Activated CD8-positive, alpha-beta memory T cell treated with anti-CD3 and anti-CD28 coated beads, Interleukin-2, amount 50 U/mL, for 1 hour (primary cell): ENCODE results near the gene MYOM3.
"Not testable (repeated sequence)": the region's sequence is repeated elsewhere in the genome, so short reads cannot be mapped to it uniquely, and the experiment has no call there.

Experiments
- DNase-seq: peaks from one replicate; pipeline ENCODE4 v3.0.0-alpha.2; 2020; ENCODE audit errors: extremely low read depth

MYOM3 gene

GRCh38 chr1:24071941-24072340, 40.0 kb downstream of the MYOM3 start:
- DNase-seq, result no peak

DNA sequence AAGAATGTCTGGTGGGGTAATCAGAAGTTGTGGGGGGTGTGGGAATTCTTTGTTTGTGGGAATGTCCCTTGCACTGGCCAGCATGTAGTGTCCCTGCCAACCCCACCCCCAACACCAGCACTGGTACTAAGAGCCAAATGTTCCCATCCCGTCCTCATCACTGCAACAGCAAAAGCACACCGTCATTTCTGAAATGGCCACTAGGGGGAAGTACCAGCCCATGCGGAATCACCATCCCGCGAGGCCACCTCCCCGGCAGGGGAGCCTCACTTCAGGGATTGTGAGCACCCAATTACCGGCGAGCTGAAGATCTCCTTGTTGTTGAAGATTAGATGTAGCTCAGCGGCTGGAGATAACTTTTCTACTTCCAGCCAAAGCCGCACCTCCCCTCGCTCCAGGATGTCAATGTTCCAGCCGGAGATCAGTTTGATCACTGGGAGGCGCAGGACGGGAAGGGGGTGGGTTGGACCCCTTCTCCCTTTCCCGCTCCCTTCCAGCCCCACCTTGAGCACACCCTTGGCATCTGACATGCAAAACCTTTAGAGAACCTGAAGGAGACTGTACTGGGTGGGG, 41.0 kb downstream of the MYOM3 start:
- DNase-seq, result peak; percentile 19

- DNase-seq, result no peak
Observed at GRCh38 chr1:24069817-24070216, 42.1 kb downstream of the MYOM3 start.

DNA sequence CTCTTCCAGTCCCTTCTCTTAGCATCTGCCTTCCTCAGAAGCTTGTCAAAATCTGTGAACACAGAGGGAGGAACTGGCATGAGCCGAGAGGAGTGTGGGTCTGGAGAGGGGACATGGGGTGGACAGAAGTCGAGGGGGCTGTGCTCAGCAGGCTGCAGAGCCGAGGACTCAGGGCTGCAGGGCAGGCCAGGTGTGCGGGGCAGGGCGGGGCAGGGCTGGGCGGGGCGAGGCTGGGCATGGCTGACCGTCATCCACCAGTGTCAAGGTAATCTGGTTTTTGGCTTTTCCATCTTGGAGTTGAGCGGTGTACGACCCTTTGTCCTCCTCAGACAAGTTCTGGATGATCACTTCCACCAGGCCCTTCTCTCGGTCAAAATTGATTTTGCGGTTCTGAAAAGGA, 44.0 kb downstream of the MYOM3 start:
- DNase-seq, result no peak

GRCh38 chr1:24065304-24065703, 46.6 kb downstream of the MYOM3 start:
- no peak for DNase-seq

DNA sequence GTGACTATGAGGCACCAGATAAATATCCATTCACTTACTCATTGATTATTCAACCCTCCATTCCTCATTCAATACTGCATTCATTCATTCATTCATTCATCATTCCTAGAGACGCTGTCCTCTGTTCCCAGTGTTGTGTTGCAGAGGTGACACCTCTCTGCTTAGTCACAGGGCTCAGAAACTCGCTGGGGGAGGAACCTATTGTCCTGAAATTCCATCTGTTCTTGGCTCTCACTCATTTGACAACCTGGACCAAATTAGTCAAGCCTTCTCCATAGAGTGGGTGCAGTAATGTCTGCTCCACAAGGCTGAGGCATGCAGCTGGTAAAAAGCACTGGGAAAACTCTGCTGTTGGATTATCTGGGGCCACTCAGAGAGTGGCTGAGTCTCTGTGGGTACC, 49.7 kb downstream of the MYOM3 start:
- DNase-seq, result no peak

- no peak for DNase-seq
Observed at GRCh38 chr1:24060482-24060881, 51.5 kb downstream of the MYOM3 start.

DNA sequence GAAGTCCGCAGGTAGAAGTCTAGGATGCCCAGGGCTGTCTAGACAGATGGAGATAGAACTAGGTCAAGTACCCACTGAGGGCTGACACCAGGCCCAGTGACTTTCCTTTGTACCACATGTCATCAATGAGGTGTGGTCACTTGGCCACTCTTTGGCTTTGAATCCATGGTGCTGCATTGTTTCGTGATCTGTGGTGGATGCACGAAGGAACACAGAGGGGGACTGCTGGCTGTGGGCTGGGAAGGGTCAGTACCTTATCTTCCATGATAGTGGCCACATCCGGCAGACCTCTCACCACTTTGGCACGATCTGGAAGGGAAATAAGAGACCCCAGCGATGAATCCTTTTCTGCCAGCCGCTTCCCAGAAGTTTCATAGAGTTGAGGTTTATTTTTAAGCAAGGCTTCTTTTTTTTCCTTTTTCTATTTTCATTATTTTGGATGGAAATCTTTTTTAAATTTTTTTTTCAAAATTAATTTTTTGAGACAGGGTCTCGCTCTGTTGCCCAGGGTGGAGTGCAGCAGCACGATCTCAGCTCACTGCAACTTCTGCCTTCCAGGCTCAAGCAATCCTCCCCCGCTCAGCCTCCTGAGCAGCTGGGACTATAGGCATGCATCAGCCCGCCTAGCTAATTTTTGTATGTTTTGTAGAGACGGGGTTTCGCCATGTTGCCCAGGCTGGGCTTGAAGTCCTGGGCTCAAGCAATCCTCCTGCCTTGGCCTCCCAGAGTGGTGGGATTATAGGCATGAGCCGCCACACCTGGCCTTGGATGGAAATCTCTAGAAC, 53.1 kb downstream of the MYOM3 start:
- DNase-seq, result no peak

DNA sequence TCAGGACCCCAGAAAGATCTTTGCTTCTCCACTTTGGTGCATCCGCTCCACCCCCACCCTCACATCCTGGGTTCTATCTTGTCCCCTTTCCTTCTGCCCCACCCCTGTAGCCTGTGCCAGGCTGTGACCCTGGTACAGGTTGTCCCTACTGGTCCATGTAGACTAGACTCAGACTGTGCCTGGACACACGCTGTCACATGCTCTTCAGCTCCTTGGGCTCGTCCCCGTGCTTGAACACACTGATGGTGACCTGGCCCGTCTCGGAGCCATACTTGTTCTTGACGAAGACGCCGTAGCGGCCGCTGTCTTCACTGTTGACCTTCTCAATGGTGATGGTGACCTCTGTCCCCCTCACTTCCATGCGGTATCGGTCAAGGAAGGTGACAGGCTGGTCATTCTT, 54.8 kb downstream of the MYOM3 start:
- no peak for DNase-seq

GRCh38 chr1:24055681-24056080, 56.3 kb downstream of the MYOM3 start:
- DNase-seq, result no peak

- DNase-seq, result no peak
Observed at GRCh38 chr1:24052220-24052619, 59.7 kb downstream of the MYOM3 start.

- no peak for DNase-seq
Observed at GRCh38 chr1:24051206-24051945, 60.6 kb downstream of the MYOM3 start.

- no peak for DNase-seq
Observed at GRCh38 chr1:24049733-24050132, 62.2 kb downstream of the MYOM3 start.

DNA sequence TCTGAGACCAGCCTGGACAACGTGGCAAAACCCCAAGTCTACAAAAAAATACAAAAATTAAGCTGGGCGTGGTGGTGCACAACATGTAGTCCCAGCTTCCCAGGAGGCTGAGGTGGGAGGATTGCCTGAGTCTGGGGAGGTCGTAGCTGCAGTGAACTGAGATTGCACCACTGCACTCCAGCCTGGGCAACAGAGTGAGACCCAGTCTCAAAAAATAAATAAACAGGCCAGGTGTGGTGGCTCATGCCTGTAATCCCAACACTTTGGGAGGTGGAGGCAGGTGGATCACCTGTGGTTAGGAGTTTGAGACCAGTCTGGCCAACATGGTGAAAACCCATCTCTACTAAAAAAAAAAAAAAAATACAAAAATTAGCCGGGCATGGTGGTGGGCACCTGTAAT, 63.0 kb downstream of the MYOM3 start:
- not testable (repeated sequence) for DNase-seq

GRCh38 chr1:24048205-24048869, 63.6 kb downstream of the MYOM3 start:
- DNase-seq, result no peak

GRCh38 chr1:24047110-24047477, 64.8 kb downstream of the MYOM3 start:
- DNase-seq, result no peak

- DNase-seq, result no peak
Observed at GRCh38 chr1:24045771-24046170, 66.2 kb downstream of the MYOM3 start.

DNA sequence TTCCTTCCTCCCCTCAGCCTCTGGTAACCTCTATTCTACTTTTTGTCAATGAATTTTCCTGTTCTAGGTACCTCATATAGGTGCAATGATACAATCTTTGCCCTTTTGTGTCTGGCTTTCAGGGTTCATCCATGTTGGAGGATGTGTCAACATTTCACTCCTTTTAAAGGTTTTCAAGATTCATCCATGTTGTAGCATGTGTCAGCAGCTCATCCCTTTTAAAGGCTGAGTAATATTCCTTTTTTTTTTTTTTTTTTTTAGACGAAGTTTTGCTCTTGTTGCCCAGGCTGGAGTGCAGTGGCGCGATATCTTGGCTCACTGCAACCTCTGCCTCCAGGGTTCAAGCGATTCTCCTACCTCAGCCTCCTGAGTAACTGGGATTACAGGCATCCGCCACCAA, 67.3 kb downstream of the MYOM3 start:
- not testable (repeated sequence) for DNase-seq

DNA sequence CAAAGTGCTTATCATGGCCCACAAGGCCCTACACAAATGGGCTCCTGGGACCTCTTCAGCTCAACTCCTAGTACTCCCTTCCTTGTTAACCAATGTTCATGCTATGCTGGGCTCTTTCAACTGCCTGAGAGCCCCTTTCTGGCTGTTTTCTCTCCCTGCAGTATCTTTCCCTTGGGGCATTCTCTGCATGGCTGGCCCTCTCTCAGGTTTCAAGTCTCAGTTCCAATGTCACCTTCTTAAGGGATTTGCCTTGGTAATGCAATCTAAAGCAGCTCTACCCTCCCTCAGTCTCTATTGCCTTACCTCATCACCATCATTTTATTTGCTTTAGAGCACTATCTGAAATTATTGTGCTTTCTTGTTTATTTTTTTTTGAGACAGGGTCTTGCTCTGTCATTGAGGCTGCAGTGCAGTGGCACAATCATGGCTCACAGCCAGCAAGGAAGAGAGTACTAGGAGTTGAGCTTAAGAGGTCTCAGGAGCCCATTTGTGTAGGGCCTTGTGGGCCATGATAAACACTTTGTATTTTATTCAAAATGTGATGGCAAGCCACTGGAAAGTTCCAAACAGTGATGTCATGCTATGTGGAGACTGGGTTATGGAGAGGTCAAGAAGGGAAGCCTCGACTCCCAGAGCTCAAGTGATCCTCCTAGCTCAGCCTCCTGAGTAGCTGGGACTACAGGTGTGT, 68.4 kb downstream of the MYOM3 start:
- no peak for DNase-seq

DNA sequence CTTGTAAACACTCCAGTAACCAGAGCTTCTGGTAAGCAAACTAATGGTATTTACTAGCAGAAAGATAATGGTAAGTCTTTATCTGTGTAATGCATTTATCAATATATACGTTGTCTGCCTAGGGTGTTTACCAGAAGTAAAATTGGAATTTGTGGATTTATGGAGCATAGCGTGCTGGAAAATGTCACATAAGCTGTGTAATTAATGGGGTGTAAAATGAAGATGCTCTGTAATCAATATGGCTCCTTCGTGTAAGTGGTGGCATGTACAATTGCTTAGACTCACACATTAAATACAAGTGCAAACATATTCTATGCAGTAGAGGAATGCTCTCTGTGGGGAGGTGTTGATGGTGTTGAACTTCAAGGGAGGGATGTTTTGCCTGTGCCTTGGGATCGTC, 69.6 kb downstream of the MYOM3 start:
- DNase-seq, result no peak

GRCh38 chr1:24036088-24036487, 75.8 kb downstream of the MYOM3 start:
- no peak for DNase-seq

- no peak for DNase-seq
Observed at GRCh38 chr1:24032981-24033380, 79.0 kb downstream of the MYOM3 start.
